Mucosa of rectum (tissue), 2 donors: ENCODE data around the gene FZD4.
"Not testable (repeated sequence)": the region's sequence is repeated elsewhere in the genome, so short reads cannot be mapped to it uniquely, and the experiment has no call there.

Experiments used
- H3K27ac ChIP-seq, 2 donors: one replicate each; pipeline ENCODE4 v1.7.0; 2013; ENCODE audit warnings: inconsistent platforms in 2 of 2, low read depth in 2 of 2, low read length in 2 of 2
- H3K27me3 ChIP-seq, 2 donors: one replicate each; pipeline ENCODE4 v1.7.0; 2013; ENCODE audit warnings: low read length in 2 of 2; ENCODE audit not compliant: control insufficient read depth in 2 of 2, insufficient read depth in 2 of 2
- H3K36me3 ChIP-seq, 2 donors: one replicate each; pipeline ENCODE4 v1.7.0; 2013; ENCODE audit warnings: low read length in 2 of 2; ENCODE audit not compliant: control insufficient read depth in 2 of 2, insufficient read depth in 2 of 2
- H3K4me1 ChIP-seq, 2 donors: one replicate each; pipeline ENCODE4 v1.7.0; 2013; ENCODE audit warnings: low read length in 2 of 2, mild to moderate bottlenecking in 1 of 2; ENCODE audit not compliant: control insufficient read depth in 2 of 2, insufficient read depth in 2 of 2
- H3K4me3 ChIP-seq, 2 donors: one replicate each; pipeline ENCODE4 v1.7.0; 2013; ENCODE audit warnings: low read length in 2 of 2
- H3K9ac ChIP-seq, 2 donors: one replicate each; pipeline ENCODE4 v1.7.0; 2013; ENCODE audit warnings: low read length in 2 of 2, low read depth in 1 of 2, mild to moderate bottlenecking in 1 of 2
- H3K9me3 ChIP-seq, 2 donors: one replicate each; pipeline ENCODE4 v1.7.0; 2013; ENCODE audit warnings: low read length in 2 of 2; ENCODE audit not compliant: control insufficient read depth in 2 of 2
- donor health status: healthy.
- donor health status: Normal muscosa, but diverticular disease.

Gene FZD4

GRCh38 chr11:86955361-86956120, at the start of gene FZD4:
Gene FZD4, minus strand, starts transcription at chr11:86955395. Its CDS starts 310 bp downstream, at chr11:86955085.
- Histone ChIP-seq H3K9ac (peak within 1 kb of the TSS; percentile 79 to 92), H3K4me1 (peaks cover 2 to 6% of the 10 kb centered on the region in 2 donors), H3K9me3 (no peaks in the 10 kb centered on the region), H3K4me3 (peak within 1 kb of the TSS; percentile 81 to 96), H3K27ac (peak within 1 kb of the TSS; percentile 85 to 95), H3K36me3 (no peaks in the 10 kb centered on the region), H3K27me3 (no peaks in the 10 kb centered on the region)

GRCh38 chr11:87004281-87004680, 49.1 kb upstream of the FZD4 start:
- H3K4me1 ChIP-seq, H3K36me3 ChIP-seq, H3K4me3 ChIP-seq, H3K9ac ChIP-seq, H3K9me3 ChIP-seq, H3K27ac ChIP-seq, H3K27me3 ChIP-seq: not testable (repeated sequence)

GRCh38 chr11:87002918-87003317, 47.7 kb upstream of the FZD4 start:
- Histone ChIP-seq H3K27me3 (no peaks in the 10 kb centered on the region), H3K9me3 (no peaks in the 10 kb centered on the region), H3K4me3 (no peak overlapping the region), H3K4me1 (no peaks in the 10 kb centered on the region), H3K36me3 (no peaks in the 10 kb centered on the region), H3K9ac (no peak overlapping the region), H3K27ac (no peak overlapping the region)

- Histone ChIP-seq H3K9ac (no peak overlapping the region), H3K4me1 (no peaks in the 10 kb centered on the region), H3K36me3 (no peaks in the 10 kb centered on the region), H3K9me3 (no peaks in the 10 kb centered on the region), H3K27ac (no peak overlapping the region), H3K27me3 (no peaks in the 10 kb centered on the region), H3K4me3 (no peak overlapping the region)
Observed at GRCh38 chr11:86999859-87000753, 44.9 kb upstream of the FZD4 start.

- no peaks in the 10 kb centered on the region for H3K4me1 ChIP-seq
- H3K36me3 ChIP-seq, result no peaks in the 10 kb centered on the region
- no peaks in the 10 kb centered on the region for H3K9me3 ChIP-seq
- no peak overlapping the region for H3K27ac ChIP-seq
- no peak overlapping the region for H3K4me3 ChIP-seq
- no peaks in the 10 kb centered on the region for H3K27me3 ChIP-seq
- no peak overlapping the region for H3K9ac ChIP-seq
Observed at GRCh38 chr11:86999388-86999787, 44.2 kb upstream of the FZD4 start.

- no peaks in the 10 kb centered on the region for H3K27me3 ChIP-seq
- H3K27ac ChIP-seq, result no peak overlapping the region
- no peak overlapping the region for H3K4me3 ChIP-seq
- H3K9ac ChIP-seq, result no peak overlapping the region
- no peaks in the 10 kb centered on the region for H3K9me3 ChIP-seq
- H3K36me3 ChIP-seq, result no peaks in the 10 kb centered on the region
- H3K4me1 ChIP-seq, result no peaks in the 10 kb centered on the region
Observed at GRCh38 chr11:86996953-86997570, 41.9 kb upstream of the FZD4 start.

- no peaks in the 10 kb centered on the region for H3K27me3 ChIP-seq
- H3K36me3 ChIP-seq, result no peaks in the 10 kb centered on the region
- no peak overlapping the region for H3K27ac ChIP-seq
- no peak overlapping the region for H3K4me3 ChIP-seq
- no peaks in the 10 kb centered on the region for H3K4me1 ChIP-seq
- H3K9ac ChIP-seq, result no peak overlapping the region
- H3K9me3 ChIP-seq, result no peaks in the 10 kb centered on the region
Observed at GRCh38 chr11:86993031-86993430, 37.8 kb upstream of the FZD4 start.

- H3K9ac ChIP-seq, H3K4me1 ChIP-seq, H3K27me3 ChIP-seq, H3K4me3 ChIP-seq, H3K36me3 ChIP-seq, H3K9me3 ChIP-seq, H3K27ac ChIP-seq: not testable (repeated sequence)
Observed at GRCh38 chr11:86992340-86992739, 37.1 kb upstream of the FZD4 start.

- no peaks in the 10 kb centered on the region for H3K9me3 ChIP-seq
- no peaks in the 10 kb centered on the region for H3K36me3 ChIP-seq
- H3K9ac ChIP-seq, result no peak overlapping the region
- no peak overlapping the region for H3K27ac ChIP-seq
- H3K4me3 ChIP-seq, result no peak overlapping the region
- no peaks in the 10 kb centered on the region for H3K4me1 ChIP-seq
- H3K27me3 ChIP-seq, result no peaks in the 10 kb centered on the region
Observed at GRCh38 chr11:86991341-86991740, 36.1 kb upstream of the FZD4 start.

GRCh38 chr11:86990515-86990914, 35.3 kb upstream of the FZD4 start:
- no peak overlapping the region for H3K27ac ChIP-seq
- H3K4me1 ChIP-seq, result no peaks in the 10 kb centered on the region
- no peaks in the 10 kb centered on the region for H3K36me3 ChIP-seq
- no peaks in the 10 kb centered on the region for H3K27me3 ChIP-seq
- no peaks in the 10 kb centered on the region for H3K9me3 ChIP-seq
- H3K4me3 ChIP-seq, result no peak overlapping the region
- no peak overlapping the region for H3K9ac ChIP-seq
